Ishikawa (cell line): ENCODE results near the gene GSS.

Experiments used
- CEBPB ChIP-seq: IDR thresholded peaks from 2 replicates; pipeline ENCODE4 v1.6.1; 2012
- CREB1 ChIP-seq: IDR thresholded peaks from 2 replicates; pipeline ENCODE4 v1.6.1; 2012; ENCODE audit warnings: low read depth
- EGR1 ChIP-seq: IDR thresholded peaks from 2 replicates; pipeline ENCODE4 v1.6.1; 2012
- EP300 ChIP-seq: IDR thresholded peaks from 2 replicates; pipeline ENCODE4 v1.6.1; 2012; ENCODE audit warnings: borderline replicate concordance
- MAX ChIP-seq: IDR thresholded peaks from 2 replicates; pipeline ENCODE4 v1.6.1; 2012
- NFIC ChIP-seq: IDR thresholded peaks from 2 replicates; pipeline ENCODE4 v1.6.1; 2012
- RAD21 ChIP-seq: IDR thresholded peaks from 2 replicates; pipeline ENCODE4 v1.6.1; 2012; ENCODE audit warnings: low read depth
- REST ChIP-seq: IDR thresholded peaks from 2 replicates; pipeline ENCODE4 v1.6.1; 2012; ENCODE audit warnings: low read depth, mild to moderate bottlenecking
- TAF1 ChIP-seq: IDR thresholded peaks from 2 replicates; pipeline ENCODE4 v1.6.1; 2012; ENCODE audit warnings: low read depth, mild to moderate bottlenecking
- TEAD4 ChIP-seq: IDR thresholded peaks from 2 replicates; pipeline ENCODE4 v1.6.1; 2012
- USF1 ChIP-seq: IDR thresholded peaks from 2 replicates; pipeline ENCODE4 v1.6.1; 2012
- YY1 ChIP-seq: IDR thresholded peaks from 2 replicates; pipeline ENCODE4 v1.6.1; 2012; ENCODE audit warnings: low read depth
- ZBTB7A ChIP-seq: IDR thresholded peaks from 2 replicates; pipeline ENCODE4 v1.6.1; 2012; ENCODE audit warnings: low read depth

GRCh38 chr20:35004051-35004725, 48.6 kb upstream of the GSS start:
- no peak for TF ChIP-seq TAF1
- no peak for TF ChIP-seq EGR1
- TF ChIP-seq MAX = no peak
- TF ChIP-seq YY1 = no peak
- no peak for TF ChIP-seq EP300
- TF ChIP-seq USF1 = no peak
- TF ChIP-seq REST = no peak
- no peak for TF ChIP-seq TEAD4
- no peak for TF ChIP-seq ZBTB7A
- TF ChIP-seq NFIC = no peak
- no peak for TF ChIP-seq RAD21
- TF ChIP-seq CREB1 = no peak
- TF ChIP-seq CEBPB = no peak
